ENCODE results near the gene UBE2M.

Gene UBE2M

GRCh38 chr19:58522709-58523108 is 35.7 kb downstream of the UBE2M start:
- H3K36me3 ChIP-seq, result no peaks in the 10 kb centered on the region
- no peak for DNase-seq
- no peaks in the 10 kb centered on the region for H3K9me3 ChIP-seq
- no peaks in the 10 kb centered on the region for H3K27me3 ChIP-seq
- H3K4me1 ChIP-seq, result no peaks in the 10 kb centered on the region
- H3K4me3 ChIP-seq (ENCODE audit: low read depth, low read length), result no peak overlapping the region
- no peak for TF ChIP-seq CTCF (IDR thresholded peaks at IDR 0.05; ENCODE audit: low read depth, low read length)

- H3K4me3 ChIP-seq (ENCODE audit: low read depth, low read length), result no peak overlapping the region
- H3K27me3 ChIP-seq, result no peaks in the 10 kb centered on the region
- no peak for DNase-seq
Measured at GRCh38 chr19:58521651-58522050, 36.8 kb downstream of the UBE2M start.

GRCh38 chr19:58520257-58520599 is 38.2 kb downstream of the UBE2M start:
- TF ChIP-seq CTCF (IDR thresholded peaks at IDR 0.05; ENCODE audit: low read depth, low read length), result no peak
- no peak for DNase-seq
- Histone ChIP-seq H3K4me1 (no peaks in the 10 kb centered on the region), H3K4me3 (ENCODE audit: low read depth, low read length) (peak overlapping the region; percentile 90), H3K9me3 (no peaks in the 10 kb centered on the region), H3K27me3 (no peaks in the 10 kb centered on the region), H3K36me3 (peaks cover 7% of the 10 kb centered on the region; the same call in 1 of the 2 replicates)

More at GRCh38 chr19:58521651-58522050, 36.8 kb downstream of the UBE2M start:
- no peaks in the 10 kb centered on the region for H3K4me1 ChIP-seq
- H3K36me3 ChIP-seq, result 0 out of 2 replicates have a peak, but pooled peaks cover 3% of the 10 kb centered on the region
- TF ChIP-seq CTCF (IDR thresholded peaks at IDR 0.05; ENCODE audit: low read depth, low read length), result no peak
- no peaks in the 10 kb centered on the region for H3K9me3 ChIP-seq

GRCh38 chr19:58519355-58520256 is 38.8 kb downstream of the UBE2M start, which contains the start of gene ZBTB45:
TSS of gene ZBTB45 (minus strand) at chr19:58519810. CDS start at chr19:58517673, 2,137 bp downstream.
- Histone ChIP-seq H3K27me3 (no peaks in the 10 kb centered on the region), H3K4me1 (no peaks in the 10 kb centered on the region; the same call in 1 of the 2 replicates), H3K4me3 (ENCODE audit: low read depth, low read length) (peak within 1 kb of the TSS; percentile 90), H3K9me3 (no peaks in the 10 kb centered on the region), H3K36me3 (peaks cover 7% of the 10 kb centered on the region; the same call in 1 of the 2 replicates)
- TF ChIP-seq CTCF (IDR thresholded peaks at IDR 0.05; ENCODE audit: low read depth, low read length), result peak; percentile 67
- peak; percentile 94 for DNase-seq

GRCh38 chr19:58519087-58519354 is 39.4 kb downstream of the UBE2M start:
- no peaks in the 10 kb centered on the region for H3K27me3 ChIP-seq
- no peaks in the 10 kb centered on the region; the same call in 1 of the 2 replicates for H3K4me1 ChIP-seq
- DNase-seq, result peak; percentile 82
- peak; percentile 76 for TF ChIP-seq CTCF (IDR thresholded peaks at IDR 0.05; ENCODE audit: low read depth, low read length)
- H3K4me3 ChIP-seq (ENCODE audit: low read depth, low read length), result peak overlapping the region; percentile 90
- H3K36me3 ChIP-seq, result peaks cover 7% of the 10 kb centered on the region; the same call in 1 of the 2 replicates
- H3K9me3 ChIP-seq, result no peaks in the 10 kb centered on the region
